ENCODE results near the gene CYP19A1.

- no peak for TF ChIP-seq ZNF280B (CRISPR knock-in tag; IDR thresholded peaks at IDR 0.05)
- TF ChIP-seq ZBTB33 (CRISPR knock-in tag; IDR thresholded peaks at IDR 0.05): no peak
- TF ChIP-seq CTCF (IDR thresholded peaks at IDR 0.05 in 2 of 3, conservative IDR thresholded peaks at IDR 0.05 in 1 of 3; ENCODE audit: insufficient read depth in 2 of 3, low read depth in 1 of 3, low read length in 3 of 3): no peak
Measured at GRCh38 chr15:51319539-51319938, 18.9 kb downstream of the CYP19A1 start.

All from K562 (cell line).